SK-N-SH treated with all-trans-retinoic acid at 6 μM for 48 hours (cell line): ENCODE data around the gene SYNE2.
"Not testable (repeated sequence)": the region's sequence is repeated elsewhere in the genome, so short reads cannot be mapped to it uniquely, and the experiment has no call there.

Experiments
- ATAC-seq: fragments of 200-7000 bp; cut with Tn5 transposase; 3 replicates; pipeline ENCODE4 v1.9.1; 2020; ENCODE audit warnings: mild to moderate bottlenecking, moderate library complexity
- ARNTL ChIP-seq: fragments of 450-650 bp; formaldehyde crosslinking; IDR thresholded peaks from 2 replicates; pipeline ENCODE4 v1.5.0; 2020; ENCODE audit warnings: low read depth, mild to moderate bottlenecking, moderate library complexity, borderline replicate concordance
- CREB5 ChIP-seq: fragments of 250-450 bp; sonication (Bioruptor Pico); IDR thresholded peaks from 2 replicates; pipeline ENCODE4 v1.5.1; 2020; ENCODE audit warnings: low read depth, mild to moderate bottlenecking, moderate library complexity
- CSRNP3 ChIP-seq: fragments of 250-450 bp; sonication (Bioruptor Pico); IDR thresholded peaks from 2 replicates; pipeline ENCODE4 v1.5.1; 2021; ENCODE audit warnings: mild to moderate bottlenecking, moderate library complexity
- GLIS3 ChIP-seq: fragments of 250-450 bp; sonication (Bioruptor Pico); IDR thresholded peaks from 2 replicates; pipeline ENCODE4 v1.5.0; 2020; ENCODE audit warnings: mild to moderate bottlenecking, moderate library complexity
- ISL1 ChIP-seq: fragments of 250-450 bp; sonication (Bioruptor Pico); IDR thresholded peaks from 2 replicates; pipeline ENCODE4 v2.1.2; 2022; ENCODE audit warnings: mild to moderate bottlenecking, moderate library complexity
- PATZ1 ChIP-seq: fragments of 250-450 bp; sonication (Bioruptor Pico); IDR thresholded peaks from 2 replicates; pipeline ENCODE4 v1.8.0; 2020; ENCODE audit warnings: mild to moderate bottlenecking, moderate library complexity, borderline replicate concordance
- PPARA ChIP-seq: fragments of 250-450 bp; sonication (Bioruptor Pico); IDR thresholded peaks from 2 replicates; pipeline ENCODE4 v1.5.0; 2020; ENCODE audit warnings: mild to moderate bottlenecking, borderline replicate concordance
- RARB ChIP-seq: fragments of 250-450 bp; sonication (Bioruptor Pico); IDR thresholded peaks from 2 replicates; pipeline ENCODE4 v1.8.0; 2021; ENCODE audit warnings: mild to moderate bottlenecking, moderate library complexity
- SNAI2 ChIP-seq: fragments of 250-450 bp; sonication (Bioruptor Pico); IDR thresholded peaks from 2 replicates; pipeline ENCODE4 v1.5.0; 2020; ENCODE audit warnings: mild to moderate bottlenecking, moderate library complexity
- TCF4 ChIP-seq: fragments of 250-450 bp; sonication (Bioruptor Pico); IDR thresholded peaks from 2 replicates; pipeline ENCODE4 v1.8.0; 2021; ENCODE audit warnings: mild to moderate bottlenecking, moderate library complexity, borderline replicate concordance
- TOX ChIP-seq: fragments of 250-450 bp; sonication (Bioruptor Pico); IDR thresholded peaks from 2 replicates; pipeline ENCODE4 v1.8.0; 2021; ENCODE audit warnings: mild to moderate bottlenecking, moderate library complexity, borderline replicate concordance
- ZFP3 ChIP-seq: fragments of 250-450 bp; sonication (Bioruptor Pico); IDR thresholded peaks from 2 replicates; pipeline ENCODE4 v1.5.0; 2020; ENCODE audit warnings: mild to moderate bottlenecking, moderate library complexity
- ZFP30 ChIP-seq: fragments of 450-650 bp; formaldehyde crosslinking; IDR thresholded peaks from 2 replicates; pipeline ENCODE4 v1.5.0; 2022; ENCODE audit warnings: mild to moderate bottlenecking, moderate library complexity
- ZNF565 ChIP-seq: fragments of 450-650 bp; formaldehyde crosslinking; conservative IDR thresholded peaks from 2 replicates; pipeline ENCODE4 v1.5.0; 2020; ENCODE audit warnings: low read depth, mild to moderate bottlenecking, moderate library complexity
- ZNF70 ChIP-seq: fragments of 450-650 bp; formaldehyde crosslinking; IDR thresholded peaks from 2 replicates; pipeline ENCODE4 v1.5.0; 2020; ENCODE audit warnings: mild to moderate bottlenecking, moderate library complexity
- ZNF8 ChIP-seq: fragments of 450-650 bp; formaldehyde crosslinking; IDR thresholded peaks from 2 replicates; pipeline ENCODE4 v1.5.0; 2020; ENCODE audit warnings: mild to moderate bottlenecking, moderate library complexity
- TF ChIP-seq, protein P1 (sequence below): fragments of 250-450 bp; sonication (Bioruptor Pico); IDR thresholded peaks from 2 replicates; pipeline ENCODE4 v1.5.0; 2020; ENCODE audit warnings: mild to moderate bottlenecking, moderate library complexity

SYNE2 gene, protein sequence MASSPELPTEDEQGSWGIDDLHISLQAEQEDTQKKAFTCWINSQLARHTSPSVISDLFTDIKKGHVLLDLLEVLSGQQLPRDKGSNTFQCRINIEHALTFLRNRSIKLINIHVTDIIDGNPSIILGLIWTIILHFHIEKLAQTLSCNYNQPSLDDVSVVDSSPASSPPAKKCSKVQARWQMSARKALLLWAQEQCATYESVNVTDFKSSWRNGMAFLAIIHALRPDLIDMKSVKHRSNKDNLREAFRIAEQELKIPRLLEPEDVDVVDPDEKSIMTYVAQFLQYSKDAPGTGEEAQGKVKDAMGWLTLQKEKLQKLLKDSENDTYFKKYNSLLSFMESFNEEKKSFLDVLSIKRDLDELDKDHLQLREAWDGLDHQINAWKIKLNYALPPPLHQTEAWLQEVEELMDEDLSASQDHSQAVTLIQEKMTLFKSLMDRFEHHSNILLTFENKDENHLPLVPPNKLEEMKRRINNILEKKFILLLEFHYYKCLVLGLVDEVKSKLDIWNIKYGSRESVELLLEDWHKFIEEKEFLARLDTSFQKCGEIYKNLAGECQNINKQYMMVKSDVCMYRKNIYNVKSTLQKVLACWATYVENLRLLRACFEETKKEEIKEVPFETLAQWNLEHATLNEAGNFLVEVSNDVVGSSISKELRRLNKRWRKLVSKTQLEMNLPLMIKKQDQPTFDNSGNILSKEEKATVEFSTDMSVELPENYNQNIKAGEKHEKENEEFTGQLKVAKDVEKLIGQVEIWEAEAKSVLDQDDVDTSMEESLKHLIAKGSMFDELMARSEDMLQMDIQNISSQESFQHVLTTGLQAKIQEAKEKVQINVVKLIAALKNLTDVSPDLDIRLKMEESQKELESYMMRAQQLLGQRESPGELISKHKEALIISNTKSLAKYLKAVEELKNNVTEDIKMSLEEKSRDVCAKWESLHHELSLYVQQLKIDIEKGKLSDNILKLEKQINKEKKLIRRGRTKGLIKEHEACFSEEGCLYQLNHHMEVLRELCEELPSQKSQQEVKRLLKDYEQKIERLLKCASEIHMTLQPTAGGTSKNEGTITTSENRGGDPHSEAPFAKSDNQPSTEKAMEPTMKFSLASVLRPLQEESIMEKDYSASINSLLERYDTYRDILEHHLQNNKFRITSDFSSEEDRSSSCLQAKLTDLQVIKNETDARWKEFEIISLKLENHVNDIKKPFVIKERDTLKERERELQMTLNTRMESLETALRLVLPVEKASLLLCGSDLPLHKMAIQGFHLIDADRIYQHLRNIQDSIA (N-terminal part only)

DNA sequence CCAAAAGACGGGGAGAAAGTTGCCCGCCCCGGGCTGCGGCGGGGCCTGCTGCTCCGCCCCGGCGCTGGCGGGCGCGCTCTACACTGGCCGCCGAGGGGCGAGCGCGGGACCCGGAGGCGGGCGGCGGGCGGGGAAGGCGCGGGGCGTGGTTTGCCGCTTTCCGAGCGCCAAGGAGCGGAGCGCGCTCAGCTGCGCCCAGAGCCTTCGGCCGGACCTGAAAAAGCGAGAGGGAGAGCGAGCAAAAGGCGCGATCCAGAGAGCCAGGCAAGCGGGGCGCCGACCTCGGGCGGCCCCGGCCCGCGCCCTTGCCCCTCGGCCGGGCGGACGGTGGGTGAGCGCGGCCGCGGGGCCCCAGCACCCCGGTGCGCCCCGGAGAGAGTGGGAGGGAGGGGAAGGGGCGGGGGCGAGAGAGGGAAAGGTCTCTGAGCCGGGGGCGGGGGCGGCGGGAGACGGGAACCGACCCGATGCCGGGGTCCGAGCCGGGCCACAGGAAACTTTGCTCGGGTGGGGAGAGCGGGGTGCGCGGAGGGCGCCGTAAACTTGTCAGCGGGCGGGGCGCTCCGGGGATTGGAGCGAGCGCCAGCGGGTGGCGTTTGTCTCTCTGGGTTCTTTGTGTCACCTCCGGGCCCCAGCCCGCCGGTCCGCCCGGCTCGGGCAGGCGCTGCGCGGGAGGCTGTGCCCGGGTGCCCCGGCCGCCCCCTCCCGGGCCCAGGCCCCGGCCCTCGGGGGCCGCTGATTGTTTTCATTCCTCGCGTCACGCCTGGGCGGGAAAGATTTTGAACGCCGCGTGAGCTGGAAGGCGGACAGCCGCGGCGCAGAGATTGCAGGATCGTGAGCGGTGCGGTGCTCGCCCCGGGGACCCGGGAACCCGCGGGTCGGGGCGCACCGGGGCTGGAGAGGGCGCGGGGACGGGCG is at the start of gene SYNE2:
Gene SYNE2 (plus strand): TSS at position 188 of the 915 bp plus-strand sequence. CDS start 56,145 bp downstream, outside the sequence.
- TF ChIP-seq ZNF8 (CRISPR knock-in tag) (no peak), PPARA (CRISPR knock-in tag) (no peak), CREB5 (no peak), ZFP30 (CRISPR knock-in tag) (no peak), RARB (CRISPR knock-in tag) (no peak), SNAI2 (CRISPR knock-in tag) (no peak), PATZ1 (CRISPR knock-in tag) (no peak), ZNF565 (no peak), ISL1 (CRISPR knock-in tag) (no peak), ZNF70 (no peak), TCF4 (CRISPR knock-in tag) (no peak), GLIS3 (no peak), CSRNP3 (CRISPR knock-in tag) (no peak), ZFP3 (CRISPR knock-in tag) (no peak), ARNTL (no peak), TOX (no peak)
- TF ChIP-seq, protein P1, sequence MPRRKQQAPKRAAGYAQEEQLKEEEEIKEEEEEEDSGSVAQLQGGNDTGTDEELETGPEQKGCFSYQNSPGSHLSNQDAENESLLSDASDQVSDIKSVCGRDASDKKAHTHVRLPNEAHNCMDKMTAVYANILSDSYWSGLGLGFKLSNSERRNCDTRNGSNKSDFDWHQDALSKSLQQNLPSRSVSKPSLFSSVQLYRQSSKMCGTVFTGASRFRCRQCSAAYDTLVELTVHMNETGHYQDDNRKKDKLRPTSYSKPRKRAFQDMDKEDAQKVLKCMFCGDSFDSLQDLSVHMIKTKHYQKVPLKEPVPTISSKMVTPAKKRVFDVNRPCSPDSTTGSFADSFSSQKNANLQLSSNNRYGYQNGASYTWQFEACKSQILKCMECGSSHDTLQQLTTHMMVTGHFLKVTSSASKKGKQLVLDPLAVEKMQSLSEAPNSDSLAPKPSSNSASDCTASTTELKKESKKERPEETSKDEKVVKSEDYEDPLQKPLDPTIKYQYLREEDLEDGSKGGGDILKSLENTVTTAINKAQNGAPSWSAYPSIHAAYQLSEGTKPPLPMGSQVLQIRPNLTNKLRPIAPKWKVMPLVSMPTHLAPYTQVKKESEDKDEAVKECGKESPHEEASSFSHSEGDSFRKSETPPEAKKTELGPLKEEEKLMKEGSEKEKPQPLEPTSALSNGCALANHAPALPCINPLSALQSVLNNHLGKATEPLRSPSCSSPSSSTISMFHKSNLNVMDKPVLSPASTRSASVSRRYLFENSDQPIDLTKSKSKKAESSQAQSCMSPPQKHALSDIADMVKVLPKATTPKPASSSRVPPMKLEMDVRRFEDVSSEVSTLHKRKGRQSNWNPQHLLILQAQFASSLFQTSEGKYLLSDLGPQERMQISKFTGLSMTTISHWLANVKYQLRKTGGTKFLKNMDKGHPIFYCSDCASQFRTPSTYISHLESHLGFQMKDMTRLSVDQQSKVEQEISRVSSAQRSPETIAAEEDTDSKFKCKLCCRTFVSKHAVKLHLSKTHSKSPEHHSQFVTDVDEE: no peak
- ATAC-seq: peak; percentile 98

GRCh38 chr14:63803221-63803791 is 49.5 kb upstream of the SYNE2 start:
- ATAC-seq: not testable (repeated sequence)

DNA sequence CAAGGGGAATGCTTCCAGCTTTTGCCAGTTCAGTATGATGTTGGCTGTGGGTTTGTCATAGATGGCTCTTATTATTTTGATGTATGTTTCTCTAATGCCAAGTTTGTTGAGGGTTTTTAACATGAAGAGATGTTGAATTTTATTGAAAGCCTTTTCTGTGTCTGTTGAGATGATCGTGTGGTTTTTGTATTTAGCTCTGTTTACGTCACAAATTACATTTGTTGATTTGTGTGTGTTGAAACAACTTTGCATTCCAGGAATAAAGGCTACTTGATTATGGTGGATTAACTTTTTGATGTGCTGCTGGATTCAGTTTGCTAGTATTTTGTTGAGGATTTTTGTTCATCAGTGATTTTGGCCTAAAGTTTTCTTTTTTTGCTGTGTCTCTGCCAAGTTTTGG is 46.7 kb upstream of the SYNE2 start:
- ATAC-seq: not testable (repeated sequence)

GRCh38 chr14:63811692-63812091 is 41.1 kb upstream of the SYNE2 start:
- not testable (repeated sequence) for ATAC-seq
